Uterus (tissue), 4 donors: Measurements from ENCODE around the gene PLXNA4. TPM values are rescaled to one million over a fixed set of nuclear protein-coding genes. Genes with fewer than 3 reads are reported as not detected.

ENCODE experiments used
- DNase-seq, 2 donors: peaks; one replicate each; pipeline ENCODE4 v3.0.0-alpha.2; 2019 to 2020
- H3K27ac ChIP-seq, 2 donors: fragments of 200-600 bp; sonication (generic); 1 replicate in 1 of 2; 2 replicates in 1 of 2; pipeline ENCODE4 v1.5.1; 2016 to 2018
- H3K27me3 ChIP-seq, 2 donors: fragments of 200-600 bp; sonication (generic); one replicate each; pipeline ENCODE4 v1.5.1; 2018 to 2019; ENCODE audit warnings: control low read depth in 1 of 2
- H3K36me3 ChIP-seq, 2 donors: fragments of 200-600 bp; sonication (generic); one replicate each; pipeline ENCODE4 v1.5.1; 2019; ENCODE audit warnings: control low read depth in 1 of 2
- H3K4me1 ChIP-seq, 2 donors: fragments of 200-600 bp; sonication (generic); one replicate each; pipeline ENCODE4 v1.5.1; 2018 to 2019; ENCODE audit warnings: control low read depth in 1 of 2
- H3K4me3 ChIP-seq, 2 donors: fragments of 200-600 bp; sonication (generic); 1 replicate in 1 of 2; 2 replicates in 1 of 2; pipeline ENCODE4 v1.5.1; 2018 to 2019; ENCODE audit warnings: mild to moderate bottlenecking in 1 of 2
- H3K9me3 ChIP-seq, 2 donors: fragments of 200-600 bp; sonication (generic); one replicate each; pipeline ENCODE4 v1.5.1; 2019; ENCODE audit warnings: control low read depth in 1 of 2
- POLR2A ChIP-seq, 2 donors: fragments of 450-650 bp; IDR thresholded peaks; one replicate each; pipeline ENCODE4 v1.6.1; 2016; ENCODE audit warnings: antibody characterized with exemption in 2 of 2, mild to moderate bottlenecking in 1 of 2, moderate library complexity in 1 of 2
- intact Hi-C: fragments of 100-400 bp; cut with DNase I; formaldehyde crosslinking; loops from one replicate; pipeline ENCODE4 v1.15.1; 2023; ENCODE audit warnings: low total_unique reads
- total RNA-seq, 4 donors: library from RNA; depleted of rRNA in 3 of 4; stranded (reverse); fragments of >200 nt in 3 of 4; gene quantifications; one replicate each; pipeline versions ENCODE4 v1.1.0 to v1.2.4, GENCODE V29; 2014 to 2023
- TF ChIP-seq, protein P1 (sequence below), 4 experiments: fragments of 200-600 bp in 2 of 4; fragments of 450-650 bp in 2 of 4; sonication (generic) in 2 of 4; IDR thresholded peaks; one replicate each; pipeline ENCODE4 v1.5.1; 2016 to 2019; ENCODE audit warnings: antibody characterized with exemption in 4 of 4, mild to moderate bottlenecking in 2 of 4, moderate library complexity in 1 of 4
- donor health status: DM: yes; HTN: yes; CAD: no.

The PLXNA4 gene
- total RNA-seq, 4 donors from 2014 or later = 4.1 to 16.5 (median 7.7) TPM

DNA sequence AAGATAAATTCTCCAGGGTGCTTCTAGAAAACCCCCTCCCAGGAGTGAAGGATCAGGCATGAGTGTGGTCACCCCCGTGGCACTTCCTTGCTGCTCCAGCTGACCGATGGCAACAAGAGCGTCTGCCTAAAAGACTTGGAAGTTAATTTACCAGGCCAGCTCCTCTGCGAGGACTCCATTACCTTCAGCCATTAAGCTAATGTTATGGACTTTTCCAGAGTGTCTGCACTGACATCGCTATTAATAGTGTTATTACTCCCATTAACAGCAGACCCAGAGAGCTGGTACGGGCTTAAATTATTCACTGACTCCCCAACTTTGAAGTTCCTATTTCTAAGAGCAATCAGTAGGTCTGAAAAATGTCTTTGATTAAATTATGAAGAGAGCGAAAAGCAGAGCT lies 345.8 kb downstream of the PLXNA4 start:
- no peaks in the 10 kb centered on the region for H3K4me1 ChIP-seq
- H3K27me3 ChIP-seq = no peaks in the 10 kb centered on the region
- no peaks in the 10 kb centered on the region for H3K36me3 ChIP-seq
- H3K9me3 ChIP-seq = no peaks in the 10 kb centered on the region
- no peak overlapping the region for H3K4me3 ChIP-seq
- intact Hi-C loops = no loop called here
- no peak overlapping the region for H3K27ac ChIP-seq
- DNase-seq = no peak
- no peak for TF ChIP-seq POLR2A (IDR thresholded peaks at IDR 0.05)
- TF ChIP-seq, protein P1, sequence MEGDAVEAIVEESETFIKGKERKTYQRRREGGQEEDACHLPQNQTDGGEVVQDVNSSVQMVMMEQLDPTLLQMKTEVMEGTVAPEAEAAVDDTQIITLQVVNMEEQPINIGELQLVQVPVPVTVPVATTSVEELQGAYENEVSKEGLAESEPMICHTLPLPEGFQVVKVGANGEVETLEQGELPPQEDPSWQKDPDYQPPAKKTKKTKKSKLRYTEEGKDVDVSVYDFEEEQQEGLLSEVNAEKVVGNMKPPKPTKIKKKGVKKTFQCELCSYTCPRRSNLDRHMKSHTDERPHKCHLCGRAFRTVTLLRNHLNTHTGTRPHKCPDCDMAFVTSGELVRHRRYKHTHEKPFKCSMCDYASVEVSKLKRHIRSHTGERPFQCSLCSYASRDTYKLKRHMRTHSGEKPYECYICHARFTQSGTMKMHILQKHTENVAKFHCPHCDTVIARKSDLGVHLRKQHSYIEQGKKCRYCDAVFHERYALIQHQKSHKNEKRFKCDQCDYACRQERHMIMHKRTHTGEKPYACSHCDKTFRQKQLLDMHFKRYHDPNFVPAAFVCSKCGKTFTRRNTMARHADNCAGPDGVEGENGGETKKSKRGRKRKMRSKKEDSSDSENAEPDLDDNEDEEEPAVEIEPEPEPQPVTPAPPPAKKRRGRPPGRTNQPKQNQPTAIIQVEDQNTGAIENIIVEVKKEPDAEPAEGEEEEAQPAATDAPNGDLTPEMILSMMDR (IDR thresholded peaks at IDR 0.05) = no peak

DNA sequence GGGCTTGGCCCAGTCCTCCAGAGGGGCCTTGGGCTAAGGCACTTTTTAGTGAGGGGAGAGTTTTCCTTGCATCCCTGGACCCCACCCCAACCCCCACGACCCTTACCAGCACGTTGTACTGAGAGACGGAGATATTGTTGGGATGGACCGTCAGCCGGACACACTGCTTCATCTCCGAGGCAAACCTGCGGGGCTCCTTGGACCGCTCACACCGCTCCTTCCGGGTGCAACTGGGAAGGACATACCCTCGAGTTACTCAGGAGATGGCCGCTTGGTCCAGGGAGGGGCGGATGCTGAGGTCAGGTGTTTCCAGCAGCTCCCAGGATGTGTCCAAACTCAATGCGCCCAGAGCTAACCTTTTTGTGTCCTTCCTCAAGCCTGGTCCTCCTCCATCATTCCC lies 348.0 kb downstream of the PLXNA4 start:
- intact Hi-C loops = no loop called here
- Histone ChIP-seq H3K36me3 (no peaks in the 10 kb centered on the region), H3K9me3 (no peaks in the 10 kb centered on the region), H3K4me1 (no peaks in the 10 kb centered on the region), H3K27ac (no peak overlapping the region), H3K27me3 (no peaks in the 10 kb centered on the region), H3K4me3 (no peak overlapping the region)
- no peak for TF ChIP-seq POLR2A (IDR thresholded peaks at IDR 0.05)
- TF ChIP-seq, protein P1 (IDR thresholded peaks at IDR 0.05) = no peak
- no peak for DNase-seq

DNA sequence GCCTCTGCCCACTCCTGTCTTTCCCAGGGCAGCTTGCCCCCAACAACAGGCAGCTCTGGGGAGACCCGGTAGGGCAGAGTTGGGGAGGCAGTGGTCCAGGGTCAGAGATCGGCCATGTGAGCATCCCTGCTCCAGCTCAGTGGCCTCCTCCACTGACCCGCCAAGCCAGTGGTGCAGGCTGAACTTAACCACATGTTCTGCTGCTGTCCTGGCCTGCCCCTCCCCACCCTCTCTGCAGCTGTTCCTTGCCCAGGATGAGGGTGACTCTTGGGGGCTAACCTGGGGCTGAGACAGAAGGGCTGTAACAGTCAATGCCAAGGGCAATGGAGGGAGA lies 349.3 kb downstream of the PLXNA4 start:
- H3K4me1 ChIP-seq = no peaks in the 10 kb centered on the region
- intact Hi-C loops = no loop called here
- no peak overlapping the region for H3K4me3 ChIP-seq
- H3K27me3 ChIP-seq = no peaks in the 10 kb centered on the region
- H3K36me3 ChIP-seq = no peaks in the 10 kb centered on the region
- no peaks in the 10 kb centered on the region for H3K9me3 ChIP-seq
- no peak for DNase-seq
- TF ChIP-seq, protein P1 (IDR thresholded peaks at IDR 0.05) = no peak
- TF ChIP-seq POLR2A (IDR thresholded peaks at IDR 0.05) = no peak
- H3K27ac ChIP-seq = no peak overlapping the region

DNA sequence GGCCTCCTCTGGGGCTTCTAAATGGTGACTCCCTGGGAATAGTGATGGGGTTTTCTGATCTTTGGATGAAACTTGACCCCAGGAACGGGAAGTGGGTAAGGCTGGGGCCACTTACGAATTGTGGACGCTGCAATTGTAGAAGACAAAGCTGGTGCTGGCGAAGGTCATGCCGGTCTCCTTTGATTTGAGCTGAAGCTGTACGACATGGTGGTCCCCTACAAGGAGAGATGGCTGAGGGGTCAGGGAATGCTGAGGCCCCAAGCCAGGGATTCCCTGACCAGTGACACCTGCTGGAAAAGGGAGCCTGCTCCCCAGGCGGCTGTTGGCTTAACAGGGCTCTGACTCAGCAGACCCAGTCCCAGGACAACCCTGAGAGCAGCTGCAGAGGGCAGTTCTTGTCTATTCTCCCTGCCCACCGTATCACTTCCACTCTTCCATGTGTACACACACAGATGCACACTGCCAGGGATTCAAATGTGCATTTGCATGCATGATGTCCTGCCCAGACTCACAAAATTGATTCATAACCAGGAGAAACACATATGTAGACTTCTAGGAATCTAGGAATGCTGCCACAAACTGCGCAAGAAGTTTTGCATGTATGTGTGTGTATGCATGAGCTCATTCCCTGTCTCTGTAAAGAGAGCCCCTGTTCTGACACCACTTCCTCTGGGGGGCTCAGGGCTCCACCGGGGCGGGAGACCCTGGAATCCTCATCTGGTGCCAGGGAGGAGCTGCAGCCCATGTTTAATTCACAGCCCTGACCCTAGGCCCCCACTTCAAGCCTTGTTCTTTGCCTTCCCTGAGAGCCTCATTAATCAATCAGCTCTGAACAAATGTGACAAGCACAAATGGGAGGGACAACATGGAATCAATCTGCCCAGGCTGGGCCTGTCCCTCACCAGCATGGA lies 350.0 kb downstream of the PLXNA4 start:
- H3K9me3 ChIP-seq = no peaks in the 10 kb centered on the region
- no peak for DNase-seq
- H3K36me3 ChIP-seq = no peaks in the 10 kb centered on the region
- no peaks in the 10 kb centered on the region for H3K27me3 ChIP-seq
- intact Hi-C loops = no loop called here
- H3K27ac ChIP-seq = no peak overlapping the region
- TF ChIP-seq POLR2A (IDR thresholded peaks at IDR 0.05) = no peak
- TF ChIP-seq, protein P1 (IDR thresholded peaks at IDR 0.05) = no peak
- no peaks in the 10 kb centered on the region for H3K4me1 ChIP-seq
- no peak overlapping the region for H3K4me3 ChIP-seq

DNA sequence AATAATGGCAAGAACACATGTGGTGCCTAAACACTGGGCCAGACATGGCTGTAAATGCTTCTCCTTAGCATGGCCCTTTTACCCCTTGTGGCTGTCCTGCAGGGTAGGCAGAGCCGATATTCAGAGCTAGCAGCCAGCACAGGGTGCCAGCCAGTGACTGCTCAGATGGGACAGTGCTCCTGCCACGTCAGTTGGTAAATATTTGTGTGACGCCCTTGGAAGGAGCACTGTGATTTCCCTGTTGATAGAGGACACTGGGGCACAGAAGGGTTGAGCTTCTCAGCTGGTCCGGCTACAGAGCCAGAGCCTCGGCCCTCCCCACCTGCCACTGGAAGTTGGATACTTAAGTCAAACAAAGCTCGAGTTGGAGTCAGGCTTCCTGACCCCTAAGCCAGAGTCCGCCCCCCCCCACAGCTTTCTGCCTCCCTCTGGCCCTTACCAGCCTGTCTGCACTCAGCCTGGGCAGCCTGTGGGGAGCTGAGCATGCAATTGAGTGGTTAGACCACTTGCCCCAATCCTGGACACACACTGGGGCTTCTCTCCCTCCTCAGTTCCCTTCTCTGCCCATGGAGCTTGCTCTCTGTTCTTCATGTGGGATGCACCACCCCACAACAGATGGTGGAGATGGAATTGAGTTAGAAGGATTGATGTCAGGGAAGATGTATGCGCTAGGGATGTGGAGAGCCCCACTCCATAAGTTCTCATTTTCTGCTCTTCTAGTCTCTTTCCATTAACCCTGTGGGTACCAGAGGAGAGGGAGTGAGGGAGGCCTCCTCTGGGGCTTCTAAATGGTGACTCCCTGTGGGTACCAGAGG lies 350.8 kb downstream of the PLXNA4 start:
- H3K27ac ChIP-seq = no peak overlapping the region
- no peaks in the 10 kb centered on the region for H3K9me3 ChIP-seq
- H3K36me3 ChIP-seq = no peaks in the 10 kb centered on the region
- no peak for DNase-seq
- TF ChIP-seq POLR2A (IDR thresholded peaks at IDR 0.05) = no peak
- TF ChIP-seq, protein P1 (IDR thresholded peaks at IDR 0.05) = no peak
- no peaks in the 10 kb centered on the region for H3K27me3 ChIP-seq
- H3K4me3 ChIP-seq = no peak overlapping the region
- no peaks in the 10 kb centered on the region for H3K4me1 ChIP-seq
- intact Hi-C loops = no loop called here
